ENCODE measurements around the gene EML3. TPM values are rescaled to one million over a fixed set of nuclear protein-coding genes. Genes with fewer than 3 reads are reported as not detected.
A peak's percentile ranks its signal among the peaks of the same experiment; 100 is the strongest.

Gene EML3
- total RNA-seq, 6 donors from 2014 or later: 31.0 to 148 (median 71.0) TPM

DNA sequence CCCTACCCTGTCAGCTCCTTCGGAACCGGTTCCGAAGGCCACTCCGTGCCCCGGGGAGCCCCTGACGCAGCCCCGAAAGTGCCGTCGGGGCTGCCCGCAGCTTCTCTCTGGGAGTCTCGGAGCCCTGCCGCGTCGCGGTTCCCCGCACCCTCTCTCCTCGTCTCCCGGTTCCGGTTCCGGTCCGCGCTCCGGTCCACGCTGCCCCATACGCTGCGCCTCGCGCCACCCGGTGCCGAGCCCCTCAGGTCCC is 11.5 kb downstream of the EML3 start:
- H3K36me3 ChIP-seq: peaks cover 23 to 53% (median 41%) of the 10 kb centered on the region in 4 donors
- peaks cover 32 to 44% (median 36%) of the 10 kb centered on the region in 4 donors for H3K4me1 ChIP-seq
- peak overlapping the region; percentile 59 to 91 (median 80) for H3K4me3 ChIP-seq
- TF ChIP-seq POLR2AphosphoS5 (IDR thresholded peaks at IDR 0.05): peak in 1 of 2 donors; percentile 8
- TF ChIP-seq, protein P1, sequence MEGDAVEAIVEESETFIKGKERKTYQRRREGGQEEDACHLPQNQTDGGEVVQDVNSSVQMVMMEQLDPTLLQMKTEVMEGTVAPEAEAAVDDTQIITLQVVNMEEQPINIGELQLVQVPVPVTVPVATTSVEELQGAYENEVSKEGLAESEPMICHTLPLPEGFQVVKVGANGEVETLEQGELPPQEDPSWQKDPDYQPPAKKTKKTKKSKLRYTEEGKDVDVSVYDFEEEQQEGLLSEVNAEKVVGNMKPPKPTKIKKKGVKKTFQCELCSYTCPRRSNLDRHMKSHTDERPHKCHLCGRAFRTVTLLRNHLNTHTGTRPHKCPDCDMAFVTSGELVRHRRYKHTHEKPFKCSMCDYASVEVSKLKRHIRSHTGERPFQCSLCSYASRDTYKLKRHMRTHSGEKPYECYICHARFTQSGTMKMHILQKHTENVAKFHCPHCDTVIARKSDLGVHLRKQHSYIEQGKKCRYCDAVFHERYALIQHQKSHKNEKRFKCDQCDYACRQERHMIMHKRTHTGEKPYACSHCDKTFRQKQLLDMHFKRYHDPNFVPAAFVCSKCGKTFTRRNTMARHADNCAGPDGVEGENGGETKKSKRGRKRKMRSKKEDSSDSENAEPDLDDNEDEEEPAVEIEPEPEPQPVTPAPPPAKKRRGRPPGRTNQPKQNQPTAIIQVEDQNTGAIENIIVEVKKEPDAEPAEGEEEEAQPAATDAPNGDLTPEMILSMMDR (IDR thresholded peaks at IDR 0.05): no peak
- H3K9me3 ChIP-seq: no peaks in the 10 kb centered on the region
- H3K27me3 ChIP-seq: no peaks in the 10 kb centered on the region
- DNase-seq (peak in 1 of 2 donors; percentile 63), ATAC-seq (ENCODE audit: low FRiP score in 2 of 2) (peak in 1 of 2 donors; percentile 58)
- 0% methylated on average over 17 of the region's 30 CpGs; no CpG with 5 or more reads in 1 of the 2 donors for WGBS, 2 donors
- peak overlapping the region; percentile 91 to 100 (median 97) for H3K27ac ChIP-seq

GRCh38 chr11:62600367-62601121 is 12.0 kb downstream of the EML3 start:
- peak overlapping the region; percentile 59 to 91 (median 80) for H3K4me3 ChIP-seq
- H3K9me3 ChIP-seq: no peaks in the 10 kb centered on the region
- peaks cover 22 to 53% (median 41%) of the 10 kb centered on the region in 4 donors for H3K36me3 ChIP-seq
- no peaks in the 10 kb centered on the region for H3K27me3 ChIP-seq
- no peak for TF ChIP-seq POLR2AphosphoS5 (IDR thresholded peaks at IDR 0.05)
- no peak for DNase-seq
- no peak for ATAC-seq (ENCODE audit: low FRiP score in 2 of 2)
- peaks cover 32 to 44% (median 36%) of the 10 kb centered on the region in 4 donors for H3K4me1 ChIP-seq
- peak overlapping the region; percentile 91 to 100 (median 97) for H3K27ac ChIP-seq
- WGBS, 2 donors: 1 to 2% methylated on average over 14 to 24 of the region's 26 CpGs

- Histone ChIP-seq H3K4me3 (peak overlapping the region; percentile 59 to 91 (median 80)), H3K36me3 (peaks cover 20 to 53% (median 42%) of the 10 kb centered on the region in 4 donors), H3K4me1 (peaks cover 32 to 44% (median 36%) of the 10 kb centered on the region in 4 donors), H3K27ac (peak overlapping the region; percentile 44 to 100 (median 76)), H3K9me3 (no peaks in the 10 kb centered on the region), H3K27me3 (no peaks in the 10 kb centered on the region)
- WGBS, 2 donors: 41 to 59% methylated on average over 5 of the region's 5 CpGs
- DNase-seq (no peak), ATAC-seq (ENCODE audit: low FRiP score in 2 of 2) (no peak)
- TF ChIP-seq, protein P1 (IDR thresholded peaks at IDR 0.05): no peak
- TF ChIP-seq POLR2AphosphoS5 (IDR thresholded peaks at IDR 0.05) (no peak), EP300 (IDR thresholded peaks at IDR 0.05) (no peak), POLR2A (IDR thresholded peaks at IDR 0.05) (no peak)
Observed at GRCh38 chr11:62599901-62600300, 12.7 kb downstream of the EML3 start.

DNA sequence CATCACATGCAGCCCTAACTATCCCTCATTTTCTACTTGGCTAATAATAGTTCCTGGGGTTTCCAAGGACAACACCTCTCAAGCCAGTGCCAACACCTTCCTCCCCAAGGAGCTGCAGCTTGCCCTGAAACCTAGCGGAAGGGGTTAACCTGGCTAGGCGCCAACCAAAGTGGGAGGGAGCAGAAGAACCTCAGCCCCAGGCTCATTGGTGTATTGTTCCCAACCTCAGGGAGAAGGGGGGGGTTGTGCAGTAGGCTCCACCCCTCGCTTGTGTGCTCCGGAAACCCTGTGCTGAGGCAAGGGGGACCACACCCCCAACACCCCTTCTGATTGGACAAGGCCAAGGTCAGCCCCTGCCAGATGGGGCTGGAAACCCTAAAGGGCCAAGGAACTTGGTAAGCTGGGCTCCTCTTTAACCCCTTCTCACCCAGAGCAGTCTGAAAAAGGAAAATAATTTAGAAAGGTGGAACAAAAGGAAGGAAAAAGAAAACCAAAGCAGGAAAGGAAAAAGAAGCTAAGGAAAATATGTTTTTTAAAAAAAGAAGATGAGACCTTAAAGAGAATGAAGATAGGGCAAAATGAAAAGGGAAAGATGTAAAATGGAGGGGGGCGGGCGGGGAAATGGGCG is 13.4 kb downstream of the EML3 start:
- Histone ChIP-seq H3K4me1 (peaks cover 32 to 44% (median 36%) of the 10 kb centered on the region in 4 donors), H3K9me3 (no peaks in the 10 kb centered on the region), H3K36me3 (peaks cover 21 to 54% (median 45%) of the 10 kb centered on the region in 4 donors), H3K27ac (peak overlapping the region; percentile 45 to 100 (median 76)), H3K4me3 (peak overlapping the region in 2 of 4 donors; percentile 76 to 85), H3K27me3 (no peaks in the 10 kb centered on the region)
- peak; percentile 82 to 88 for ATAC-seq (ENCODE audit: low FRiP score in 2 of 2)
- 40 to 74% methylated on average over 3 to 7 of the region's 7 CpGs for WGBS, 2 donors
- TF ChIP-seq EP300 (IDR thresholded peaks at IDR 0.05) (no peak), POLR2AphosphoS5 (IDR thresholded peaks at IDR 0.05) (peak; percentile 50 to 76), POLR2A (IDR thresholded peaks at IDR 0.05) (peak in 1 of 4 donors; percentile 9)
- TF ChIP-seq, protein P1 (IDR thresholded peaks at IDR 0.05): no peak
- DNase-seq: peak in 1 of 2 donors; percentile 91

DNA sequence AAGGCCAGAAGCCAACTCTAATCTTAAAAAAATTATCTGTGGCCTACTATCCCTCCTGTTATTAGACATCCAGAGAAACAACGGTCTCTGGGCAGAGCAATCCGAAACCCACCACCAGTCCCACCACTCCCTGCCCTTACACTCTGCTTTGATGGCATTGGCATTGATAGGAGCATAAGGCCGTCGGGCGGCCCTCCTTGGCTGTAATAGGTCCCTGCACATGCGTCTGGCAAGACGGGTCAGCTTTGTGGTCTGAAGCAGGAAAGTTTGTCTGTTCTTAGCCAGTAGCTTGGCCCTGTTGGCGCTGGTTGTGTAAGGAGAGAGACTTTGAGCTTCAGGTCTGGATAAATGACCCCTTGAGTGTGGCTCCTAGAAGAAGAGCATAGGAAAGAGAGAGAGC is 17.5 kb downstream of the EML3 start:
- ATAC-seq (ENCODE audit: low FRiP score in 2 of 2): no peak
- no peak for TF ChIP-seq POLR2A (IDR thresholded peaks at IDR 0.05)
- TF ChIP-seq, protein P1 (IDR thresholded peaks at IDR 0.05): no peak
- no peak for TF ChIP-seq POLR2AphosphoS5 (IDR thresholded peaks at IDR 0.05)
- no peak for TF ChIP-seq EP300 (IDR thresholded peaks at IDR 0.05)
- H3K9me3 ChIP-seq: no peaks in the 10 kb centered on the region
- 88 to 93% methylated on average over 8 of the region's 8 CpGs for WGBS, 2 donors
- H3K4me3 ChIP-seq: no peak overlapping the region
- no peaks in the 10 kb centered on the region for H3K27me3 ChIP-seq
- H3K4me1 ChIP-seq: peaks cover 43 to 50% (median 44%) of the 10 kb centered on the region in 4 donors
- H3K27ac ChIP-seq: no peak overlapping the region
- no peak for DNase-seq
- H3K36me3 ChIP-seq: peaks cover 27 to 51% (median 50%) of the 10 kb centered on the region in 4 donors

Measured in upper lobe of left lung (tissue), 6 donors.